Prostate gland (tissue), 2 donors: ENCODE data around the gene DUS1L. TPM values are rescaled to one million over a fixed set of nuclear protein-coding genes. Genes with fewer than 3 reads are reported as not detected.

Experiments
- DNase-seq: peaks from one replicate; pipeline ENCODE4 v3.0.0-alpha.2; 2019; ENCODE audit warnings: low spot score
- H3K27ac ChIP-seq, 2 donors: fragments of 200-600 bp; sonication (generic); 2 replicates each; pipeline ENCODE4 v1.5.1; 2017 to 2019
- H3K27me3 ChIP-seq: fragments of 200-600 bp; sonication (generic); replicated peaks from 2 replicates; pipeline ENCODE4 v1.5.1; 2019; ENCODE audit not compliant: insufficient read depth
- H3K36me3 ChIP-seq, 2 donors: fragments of 200-600 bp; sonication (generic); 1 replicate in 1 of 2; 2 replicates in 1 of 2; pipeline versions ENCODE4 v1.5.1 to v1.8.1; 2017 to 2019
- H3K4me1 ChIP-seq: fragments of 200-600 bp; sonication (generic); replicated peaks from 2 replicates; pipeline ENCODE4 v1.5.1; 2019
- H3K4me3 ChIP-seq, 2 donors: fragments of 200-600 bp; sonication (generic); 2 replicates each; pipeline ENCODE4 v1.5.1; 2017 to 2019
- H3K9me3 ChIP-seq: fragments of 200-600 bp; sonication (generic); 2 replicates; pipeline ENCODE4 v1.5.1; 2017
- POLR2A ChIP-seq: fragments of 450-650 bp; IDR thresholded peaks from one replicate; pipeline ENCODE4 v1.6.1; 2016; ENCODE audit warnings: antibody characterized with exemption, mild to moderate bottlenecking
- POLR2AphosphoS5 ChIP-seq: sonication (generic); formaldehyde crosslinking; IDR thresholded peaks from one replicate; pipeline ENCODE4 v1.6.1; 2017; ENCODE audit warnings: antibody characterized with exemption
- WGBS: methylation state at CpG from one replicate; pipeline ENCODE4 v1.1.5; 2018; 5-methylcytosine and 5-hydroxymethylcytosine counted together
- intact Hi-C: fragments of 100-400 bp; cut with DNase I; formaldehyde crosslinking; loops from one replicate; pipeline ENCODE4 v1.14.2; 2022
- total RNA-seq, 2 donors: library from RNA; depleted of rRNA; stranded (reverse); fragments of >200 nt; gene quantifications; one replicate each; pipeline ENCODE4 v1.1.0, GENCODE V29; 2016
- TF ChIP-seq, protein P1 (sequence below), 4 experiments: fragments of 200-600 bp in 2 of 4; fragments of 450-650 bp in 2 of 4; sonication (generic) in 2 of 4; IDR thresholded peaks; 1 replicate in 3 of 4; 2 replicates in 1 of 4; pipeline ENCODE4 v1.5.1; 2016 to 2019; ENCODE audit warnings: antibody characterized with exemption in 4 of 4, mild to moderate bottlenecking in 2 of 4, moderate library complexity in 2 of 4

The DUS1L gene
- total RNA-seq, 2 donors from 2014 or later: 95.9 to 119 TPM

DNA sequence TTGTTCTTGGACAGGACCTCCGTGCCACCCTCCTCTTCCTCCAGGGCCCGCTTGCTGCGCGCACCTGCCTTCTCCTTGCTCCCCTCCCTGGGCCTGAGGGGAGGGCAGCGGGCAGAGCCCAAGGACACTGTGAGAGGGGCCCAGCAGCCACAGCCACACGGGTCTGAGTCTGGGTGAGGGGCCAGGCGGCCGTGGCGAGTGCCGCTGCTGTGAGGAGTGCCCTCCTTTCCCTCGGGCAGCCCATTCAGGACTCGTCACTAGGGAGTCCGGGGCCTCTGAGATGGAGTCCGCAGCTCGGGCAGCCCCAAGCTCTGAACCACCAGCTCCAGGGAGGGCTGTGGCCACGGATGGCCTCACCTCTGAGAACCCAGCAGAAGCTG lies 5.6 kb downstream of the DUS1L start:
- peaks cover 7 to 28% of the 10 kb centered on the region in 2 donors for H3K36me3 ChIP-seq
- no peak overlapping the region for H3K4me3 ChIP-seq
- H3K9me3 ChIP-seq: no peaks in the 10 kb centered on the region
- H3K27me3 ChIP-seq: no peaks in the 10 kb centered on the region
- TF ChIP-seq, protein P1, sequence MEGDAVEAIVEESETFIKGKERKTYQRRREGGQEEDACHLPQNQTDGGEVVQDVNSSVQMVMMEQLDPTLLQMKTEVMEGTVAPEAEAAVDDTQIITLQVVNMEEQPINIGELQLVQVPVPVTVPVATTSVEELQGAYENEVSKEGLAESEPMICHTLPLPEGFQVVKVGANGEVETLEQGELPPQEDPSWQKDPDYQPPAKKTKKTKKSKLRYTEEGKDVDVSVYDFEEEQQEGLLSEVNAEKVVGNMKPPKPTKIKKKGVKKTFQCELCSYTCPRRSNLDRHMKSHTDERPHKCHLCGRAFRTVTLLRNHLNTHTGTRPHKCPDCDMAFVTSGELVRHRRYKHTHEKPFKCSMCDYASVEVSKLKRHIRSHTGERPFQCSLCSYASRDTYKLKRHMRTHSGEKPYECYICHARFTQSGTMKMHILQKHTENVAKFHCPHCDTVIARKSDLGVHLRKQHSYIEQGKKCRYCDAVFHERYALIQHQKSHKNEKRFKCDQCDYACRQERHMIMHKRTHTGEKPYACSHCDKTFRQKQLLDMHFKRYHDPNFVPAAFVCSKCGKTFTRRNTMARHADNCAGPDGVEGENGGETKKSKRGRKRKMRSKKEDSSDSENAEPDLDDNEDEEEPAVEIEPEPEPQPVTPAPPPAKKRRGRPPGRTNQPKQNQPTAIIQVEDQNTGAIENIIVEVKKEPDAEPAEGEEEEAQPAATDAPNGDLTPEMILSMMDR (IDR thresholded peaks at IDR 0.05): no peak
- TF ChIP-seq POLR2AphosphoS5: no peak
- TF ChIP-seq POLR2A: no peak
- WGBS: 80% methylated on average over 15 of the region's 16 CpGs
- peak overlapping the region in 1 of 2 donors; percentile 35 for H3K27ac ChIP-seq
- H3K4me1 ChIP-seq: peaks cover 20% of the 10 kb centered on the region
- intact Hi-C loops: no loop called here
- DNase-seq: no peak

DNA sequence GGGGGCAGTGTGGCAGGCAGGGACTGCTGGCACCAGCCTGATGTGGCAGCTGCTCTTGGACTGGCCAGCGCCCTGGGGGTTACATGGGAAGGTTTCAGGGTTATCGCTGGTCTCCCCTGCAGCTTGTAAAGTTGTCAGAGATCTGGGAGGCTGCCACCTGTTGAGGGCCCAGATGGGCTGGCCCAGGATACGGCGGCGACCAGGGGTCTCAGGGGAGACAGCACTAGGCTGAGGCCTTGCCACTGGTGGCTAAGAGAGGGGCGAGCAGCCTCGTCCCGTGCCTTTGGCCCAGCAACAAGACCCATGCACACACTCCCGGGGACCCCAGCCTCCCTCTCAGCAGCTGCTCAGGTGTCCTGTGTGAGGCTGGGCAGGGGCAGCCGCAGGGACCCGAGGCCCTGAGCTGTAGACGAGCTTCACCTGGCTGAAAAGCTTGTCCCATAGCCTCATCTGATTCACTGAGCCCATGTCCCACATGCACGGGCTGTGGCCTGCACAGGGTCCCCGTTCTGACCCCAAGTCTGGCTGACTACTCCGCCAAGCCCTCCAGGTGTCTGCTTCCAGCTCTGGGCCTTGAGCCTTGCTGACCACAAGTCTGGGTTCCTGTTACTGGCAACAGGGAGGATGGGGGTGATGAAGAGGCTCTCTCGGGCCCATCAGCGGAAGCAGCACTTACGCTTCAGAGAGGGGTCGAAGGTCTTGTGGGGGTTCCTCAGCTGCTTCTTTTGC lies 6.2 kb downstream of the DUS1L start:
- WGBS: 72% methylated on average over 19 of the region's 19 CpGs
- Histone ChIP-seq H3K27me3 (no peaks in the 10 kb centered on the region), H3K4me1 (peaks cover 18% of the 10 kb centered on the region), H3K4me3 (no peak overlapping the region), H3K27ac (peak overlapping the region in 1 of 2 donors; percentile 35), H3K36me3 (peaks cover 11 to 34% of the 10 kb centered on the region in 2 donors), H3K9me3 (no peaks in the 10 kb centered on the region)
- intact Hi-C loops: no loop called here
- no peak for DNase-seq
- TF ChIP-seq POLR2AphosphoS5 (no peak), POLR2A (no peak)
- TF ChIP-seq, protein P1 (IDR thresholded peaks at IDR 0.05): no peak

DNA sequence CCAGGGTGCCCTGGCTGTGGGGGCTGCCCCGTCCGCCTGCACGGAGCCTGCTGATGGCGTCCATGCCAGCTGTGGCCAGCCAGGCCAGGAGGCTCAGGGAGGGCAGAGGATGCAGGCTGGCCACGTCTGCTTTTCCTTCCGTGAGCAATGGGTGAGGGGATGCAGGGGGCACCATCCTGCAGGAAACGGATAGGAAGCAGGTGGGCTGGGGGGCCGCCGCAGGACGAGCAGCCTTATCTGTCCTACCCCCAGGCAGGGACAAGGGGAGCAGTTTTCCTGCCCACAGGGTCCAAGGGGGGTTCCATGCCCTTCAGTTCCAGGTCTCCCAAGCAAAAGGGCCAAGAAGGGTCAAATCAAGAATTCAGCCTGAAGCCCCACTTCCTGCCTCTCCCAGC lies 6.8 kb downstream of the DUS1L start:
- Histone ChIP-seq H3K27me3 (no peaks in the 10 kb centered on the region), H3K4me3 (no peak overlapping the region), H3K9me3 (no peaks in the 10 kb centered on the region), H3K4me1 (peaks cover 17% of the 10 kb centered on the region), H3K36me3 (peaks cover 14 to 40% of the 10 kb centered on the region in 2 donors), H3K27ac (peak overlapping the region in 1 of 2 donors; percentile 35)
- TF ChIP-seq, protein P1 (IDR thresholded peaks at IDR 0.05): no peak
- TF ChIP-seq POLR2A (no peak), POLR2AphosphoS5 (no peak)
- intact Hi-C loops: no loop called here
- WGBS: 77% methylated on average over 10 of the region's 10 CpGs
- DNase-seq: no peak

DNA sequence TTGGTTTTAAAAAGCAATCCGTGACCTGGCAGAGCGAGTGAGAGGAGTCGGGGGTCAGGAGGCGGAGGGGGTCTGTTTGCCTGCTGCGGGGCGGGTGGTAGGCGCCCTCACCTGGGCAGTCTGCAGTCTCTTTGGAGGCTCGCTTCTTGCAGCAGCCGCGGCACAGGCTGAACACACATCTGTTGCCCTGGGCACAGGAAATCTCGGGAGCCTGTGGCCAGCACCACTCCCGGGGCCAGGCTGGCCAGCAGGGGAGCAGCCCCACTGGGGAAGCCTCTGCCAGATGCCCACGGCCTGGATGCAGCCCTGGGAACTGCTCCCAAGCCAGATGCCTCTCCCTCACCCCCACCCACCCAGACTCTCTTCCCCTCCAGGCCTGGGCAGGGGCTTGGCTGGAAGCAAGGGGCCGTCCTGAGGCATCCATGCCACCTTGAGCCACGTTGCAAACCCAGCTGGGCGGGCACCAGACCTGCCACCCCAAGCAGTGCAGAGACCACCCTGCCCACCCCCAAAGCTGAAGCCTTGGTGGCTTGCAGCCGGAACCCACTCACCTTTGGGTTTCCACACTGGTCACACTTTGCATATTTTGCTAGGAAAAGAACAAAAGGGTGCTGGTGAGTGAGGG lies 7.3 kb downstream of the DUS1L start:
- Histone ChIP-seq H3K36me3 (peaks cover 14 to 40% of the 10 kb centered on the region in 2 donors), H3K27ac (peak overlapping the region in 1 of 2 donors; percentile 28), H3K9me3 (no peaks in the 10 kb centered on the region), H3K4me3 (no peak overlapping the region), H3K4me1 (peaks cover 18% of the 10 kb centered on the region), H3K27me3 (no peaks in the 10 kb centered on the region)
- WGBS: 70% methylated on average over 17 of the region's 17 CpGs
- intact Hi-C loops: no loop called here
- DNase-seq: no peak
- TF ChIP-seq POLR2A (no peak), POLR2AphosphoS5 (no peak)
- TF ChIP-seq, protein P1 (IDR thresholded peaks at IDR 0.05): no peak
